GM23248 (cell line): Measurements from ENCODE around the gene VRK3.

Experiments used
- EZH2 ChIP-seq: fragments of 200-600 bp; sonication (generic); IDR thresholded peaks from 2 replicates; pipeline ENCODE4 v1.6.1; 2018; ENCODE audit warnings: antibody characterized with exemption, mild to moderate bottlenecking; ENCODE audit not compliant: insufficient read depth, poor library complexity, severe bottlenecking
- EZH2phosphoT487 ChIP-seq: fragments of 200-600 bp; sonication (generic); IDR thresholded peaks from 2 replicates; pipeline ENCODE4 v1.6.1; 2018; ENCODE audit warnings: antibody characterized with exemption, moderate library complexity, mild to moderate bottlenecking, low read depth; ENCODE audit not compliant: insufficient read depth

DNA sequence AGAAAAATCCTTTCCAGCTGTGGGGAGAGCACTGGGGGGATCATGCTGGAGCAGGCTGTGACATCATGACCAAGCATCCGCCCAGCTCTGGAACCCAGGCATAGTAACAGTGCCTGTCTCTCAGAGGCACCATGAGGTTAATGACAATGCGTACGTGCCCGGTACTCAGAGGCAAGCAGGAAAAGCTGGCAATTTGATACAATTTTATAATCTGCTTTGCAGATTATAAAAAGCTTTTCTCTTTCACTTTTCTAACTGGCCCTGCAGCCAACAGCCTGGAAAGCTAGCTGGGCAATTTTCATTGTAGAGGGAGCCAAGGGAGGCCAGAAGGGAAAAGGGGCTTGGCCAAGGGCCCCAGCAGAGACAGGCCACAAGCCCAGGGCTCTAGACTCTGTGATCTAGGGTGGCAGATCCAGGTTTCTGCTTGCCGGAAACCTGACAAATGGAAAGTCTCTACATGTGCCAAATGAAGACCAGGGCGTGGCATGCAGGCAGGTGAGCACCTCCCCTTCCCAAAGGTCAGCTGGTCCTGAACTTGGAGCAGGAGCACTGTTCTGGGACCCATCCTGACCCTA is 22.7 kb downstream of the VRK3 start:
- no peak for TF ChIP-seq EZH2
- no peak for TF ChIP-seq EZH2phosphoT487
